ENCODE measurements around the gene B9D1. TPM values are rescaled to one million over a fixed set of nuclear protein-coding genes. Genes with fewer than 3 reads are reported as not detected.
A peak's percentile ranks its signal among the peaks of the same experiment; 100 is the strongest.

B9D1 gene
- total RNA-seq, 6 experiments from 2014 or later = 18.0 to 28.9 (median 24.5) TPM

- Mint-ChIP-seq H3K27me3 (ENCODE audit: insufficient read depth) (peaks cover 4% of the 10 kb centered on the region; the same call in 1 of the 2 replicates), H3K4me1 (ENCODE audit: low read depth) (peaks cover 61% of the 10 kb centered on the region), H3K9me3 (no peaks in the 10 kb centered on the region), H3K36me3 (ENCODE audit: low read depth) (peaks cover 8% of the 10 kb centered on the region; the same call in 1 of the 2 replicates), H3K27ac (peak overlapping the region; percentile 95), H3K4me3 (peak overlapping the region; percentile 75)
- DNase-seq = peak; percentile 83
- no peak for TF ChIP-seq CTCF (IDR thresholded peaks at IDR 0.05)
Measured at GRCh38 chr17:19387921-19388521, 25.5 kb upstream of the B9D1 start.

- Mint-ChIP-seq H3K27me3 (ENCODE audit: insufficient read depth) (peaks cover 4% of the 10 kb centered on the region; the same call in 1 of the 2 replicates), H3K36me3 (ENCODE audit: low read depth) (peaks cover 8% of the 10 kb centered on the region; the same call in 1 of the 2 replicates), H3K9me3 (no peaks in the 10 kb centered on the region), H3K4me3 (peak within 1 kb of the TSS; percentile 75), H3K4me1 (ENCODE audit: low read depth) (peaks cover 61% of the 10 kb centered on the region), H3K27ac (peak within 1 kb of the TSS; percentile 95)
- DNase-seq = peak; percentile 77
- TF ChIP-seq CTCF (IDR thresholded peaks at IDR 0.05) = 0 out of 2 replicates have a peak, but pooled peaks have one; percentile 8
Measured at GRCh38 chr17:19386974-19387920, 24.7 kb upstream of the B9D1 start, which contains the start of gene MFAP4. MFAP4 (minus strand) TSS chr17:19387190; CDS start chr17:19387155, 35 bp downstream.

- H3K27me3 Mint-ChIP-seq (ENCODE audit: insufficient read depth) = peaks cover 1% of the 10 kb centered on the region; the same call in 1 of the 2 replicates
- H3K4me3 Mint-ChIP-seq = peak overlapping the region; percentile 75
Measured at GRCh38 chr17:19386051-19386929, 23.8 kb upstream of the B9D1 start.

GRCh38 chr17:19385521-19385983 is 23.0 kb upstream of the B9D1 start:
- peak overlapping the region; percentile 95 for H3K27ac Mint-ChIP-seq
- 0 out of 2 replicates have a peak overlapping the region, but pooled peaks have one; percentile 9 for H3K4me3 Mint-ChIP-seq
- H3K4me1 Mint-ChIP-seq (ENCODE audit: low read depth) = peaks cover 61% of the 10 kb centered on the region
- DNase-seq = no peak
- peaks cover 1% of the 10 kb centered on the region; the same call in 1 of the 2 replicates for H3K27me3 Mint-ChIP-seq (ENCODE audit: insufficient read depth)
- peaks cover 11% of the 10 kb centered on the region for H3K36me3 Mint-ChIP-seq (ENCODE audit: low read depth)
- TF ChIP-seq CTCF (IDR thresholded peaks at IDR 0.05) = no peak
- no peaks in the 10 kb centered on the region for H3K9me3 Mint-ChIP-seq

More at GRCh38 chr17:19386051-19386929, 23.8 kb upstream of the B9D1 start:
- peaks cover 8% of the 10 kb centered on the region; the same call in 1 of the 2 replicates for H3K36me3 Mint-ChIP-seq (ENCODE audit: low read depth)
- H3K9me3 Mint-ChIP-seq = no peaks in the 10 kb centered on the region
- H3K4me1 Mint-ChIP-seq (ENCODE audit: low read depth) = peaks cover 61% of the 10 kb centered on the region
- H3K27ac Mint-ChIP-seq = peak overlapping the region; percentile 95
- no peak for TF ChIP-seq CTCF (IDR thresholded peaks at IDR 0.05)
- peak; percentile 95 for DNase-seq

Data from HFFc6 (cell line).